NCI-H1092 (cell line): ENCODE data around the gene MAG.

Source experiments
- DNase-seq: peaks from one replicate; lab custom pipeline; 2025; lab: John Stamatoyannopoulos, UW

The MAG gene

GRCh38 chr19:35363001-35363590 is 71.1 kb downstream of the MAG start:
- DNase-seq: no peak
